HEK293T (cell line): ENCODE results near the gene DIAPH1.

Experiments used
- ARNT ChIP-seq: fragments of 450-650 bp; IDR thresholded peaks from 2 replicates; pipeline ENCODE4 v1.6.1; 2017; ENCODE audit warnings: mild to moderate bottlenecking
- BHLHE40 ChIP-seq: fragments of 450-650 bp; IDR thresholded peaks from 2 replicates; pipeline ENCODE4 v1.6.1; 2016; ENCODE audit warnings: mild to moderate bottlenecking, moderate library complexity, borderline replicate concordance
- ELF4 ChIP-seq: fragments of 450-650 bp; IDR thresholded peaks from 2 replicates; pipeline ENCODE4 v1.6.1; 2017; ENCODE audit warnings: antibody characterized with exemption
- FOXK2 ChIP-seq: fragments of 450-650 bp; IDR thresholded peaks from 2 replicates; pipeline ENCODE4 v1.6.1; 2016; ENCODE audit warnings: mild to moderate bottlenecking
- FOXM1 ChIP-seq: fragments of 450-650 bp; IDR thresholded peaks from 2 replicates; pipeline ENCODE4 v1.6.1; 2017; ENCODE audit warnings: mild to moderate bottlenecking, borderline replicate concordance
- HDGF ChIP-seq: fragments of 450-650 bp; IDR thresholded peaks from 2 replicates; pipeline ENCODE4 v1.6.1; 2017; ENCODE audit warnings: antibody characterized with exemption, borderline replicate concordance
- LEF1 ChIP-seq: fragments of 450-650 bp; IDR thresholded peaks from 2 replicates; pipeline ENCODE4 v1.6.1; 2017; ENCODE audit warnings: mild to moderate bottlenecking, borderline replicate concordance
- NFRKB ChIP-seq: fragments of 450-650 bp; IDR thresholded peaks from 2 replicates; pipeline ENCODE4 v1.6.1; 2016; ENCODE audit warnings: mild to moderate bottlenecking, moderate library complexity
- SP1 ChIP-seq: fragments of 450-650 bp; IDR thresholded peaks from 2 replicates; pipeline ENCODE4 v1.6.1; 2017
- SUZ12 ChIP-seq: fragments of 450-650 bp; IDR thresholded peaks from 2 replicates; pipeline ENCODE4 v1.6.1; 2016; ENCODE audit warnings: mild to moderate bottlenecking
- TARDBP ChIP-seq: fragments of 450-650 bp; IDR thresholded peaks from 2 replicates; pipeline ENCODE4 v1.6.1; 2016
- TF ChIP-seq, protein P1 (sequence below): fragments of 450-650 bp; IDR thresholded peaks from 2 replicates; pipeline ENCODE4 v1.6.1; 2016

DNA sequence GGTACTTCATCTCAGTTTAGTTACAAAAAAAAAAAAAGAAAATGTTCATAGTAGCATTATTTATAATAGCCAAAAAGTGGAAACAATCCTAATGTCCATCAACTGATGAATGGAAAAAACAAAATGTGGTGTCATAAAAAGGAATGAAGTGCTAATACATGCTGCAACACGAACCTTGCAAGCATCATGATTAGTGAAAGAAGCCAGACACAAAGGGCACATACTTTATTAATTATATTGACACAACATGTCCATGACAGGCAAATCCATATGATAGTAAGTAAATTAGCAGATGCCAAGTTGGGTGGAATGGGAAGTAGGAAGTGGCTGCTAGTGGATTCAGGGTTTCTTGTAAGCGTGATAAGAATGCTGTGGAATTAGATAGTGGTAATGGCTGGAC, 75.7 kb downstream of the DIAPH1 start:
- TF ChIP-seq BHLHE40 (no peak), FOXK2 (no peak), SUZ12 (no peak), SP1 (no peak), ARNT (no peak), ELF4 (no peak), TARDBP (no peak), HDGF (no peak), FOXM1 (no peak), LEF1 (no peak), NFRKB (no peak)
- TF ChIP-seq, protein P1, sequence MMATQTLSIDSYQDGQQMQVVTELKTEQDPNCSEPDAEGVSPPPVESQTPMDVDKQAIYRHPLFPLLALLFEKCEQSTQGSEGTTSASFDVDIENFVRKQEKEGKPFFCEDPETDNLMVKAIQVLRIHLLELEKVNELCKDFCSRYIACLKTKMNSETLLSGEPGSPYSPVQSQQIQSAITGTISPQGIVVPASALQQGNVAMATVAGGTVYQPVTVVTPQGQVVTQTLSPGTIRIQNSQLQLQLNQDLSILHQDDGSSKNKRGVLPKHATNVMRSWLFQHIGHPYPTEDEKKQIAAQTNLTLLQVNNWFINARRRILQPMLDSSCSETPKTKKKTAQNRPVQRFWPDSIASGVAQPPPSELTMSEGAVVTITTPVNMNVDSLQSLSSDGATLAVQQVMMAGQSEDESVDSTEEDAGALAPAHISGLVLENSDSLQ: no peak
